IMR-90 (cell line): ENCODE measurements around the gene PPP2R5B. TPM values are rescaled to one million over a fixed set of nuclear protein-coding genes. Genes with fewer than 3 reads are reported as not detected.

Experiments
- ATAC-seq: fragments of 200-7000 bp; cut with Tn5 transposase; 2 replicates; pipeline ENCODE4 v1.9.1; 2020; ENCODE audit warnings: low read depth, mild to moderate bottlenecking, moderate library complexity
- BruUV-seq: library from RNA; stranded (reverse); fragments of 400-500 nt; replicated peaks from 2 replicates; lab custom pipeline; 2021; lab: Mats Ljungman, UMichigan
- CTCF ChIA-PET: fragments of 300-600 bp; formaldehyde crosslinking; extraction: SDS; loops from one replicate; lab custom pipeline; 2021; ENCODE audit warnings: antibody characterized with exemption; lab: Yijun Ruan, JAX
- POLR2A ChIA-PET: fragments of 300-600 bp; sonication (Branson Sonifier 250); formaldehyde crosslinking; loops from one replicate; lab custom pipeline; 2022; ENCODE audit warnings: antibody characterized with exemption; ENCODE audit not compliant: unreplicated experiment; lab: Charles Lee
- DNase-seq: peaks from one replicate; pipeline ENCODE4 v3.0.0; 2013
- H2AFZ ChIP-seq: replicated peaks from 2 replicates; pipeline ENCODE3; 2013; ENCODE audit warnings: low read length, mild to moderate bottlenecking; ENCODE audit not compliant: poor library complexity
- H2AK5ac ChIP-seq: 2 replicates; pipeline ENCODE4 v1.6.1; 2013; ENCODE audit warnings: low read depth, low read length, inconsistent platforms
- H2AK9ac ChIP-seq: replicated peaks from 2 replicates; pipeline ENCODE3; 2013; ENCODE audit warnings: mild to moderate bottlenecking, low read depth, low read length, moderate library complexity; ENCODE audit not compliant: poor library complexity
- H2BK120ac ChIP-seq: 2 replicates; pipeline ENCODE4 v1.6.1; 2013; ENCODE audit warnings: low read depth, low read length, inconsistent platforms
- H2BK15ac ChIP-seq: 3 replicates; pipeline ENCODE4 v1.6.1; 2013; ENCODE audit warnings: low read depth, low read length, inconsistent platforms
- H2BK20ac ChIP-seq: 2 replicates; pipeline ENCODE4 v1.6.1; 2013; ENCODE audit warnings: low read depth, mild to moderate bottlenecking, inconsistent platforms, low read length, moderate library complexity
- H2BK5ac ChIP-seq: 2 replicates; pipeline ENCODE4 v1.6.1; 2013; ENCODE audit warnings: mild to moderate bottlenecking, low read depth, low read length, inconsistent platforms; ENCODE audit not compliant: poor library complexity, severe bottlenecking
- H3K14ac ChIP-seq: replicated peaks from 2 replicates; pipeline ENCODE4 v1.6.1; 2013; ENCODE audit warnings: low read depth, low read length, inconsistent platforms
- H3K18ac ChIP-seq: 2 replicates; pipeline ENCODE4 v1.6.1; 2013; ENCODE audit warnings: low read depth, low read length, control low read depth
- H3K23ac ChIP-seq: 2 replicates; pipeline ENCODE4 v1.6.1; 2013; ENCODE audit warnings: low read depth, low read length, inconsistent platforms
- H3K27ac ChIP-seq: 2 replicates; pipeline ENCODE4 v1.5.1; 2013; ENCODE audit warnings: mild to moderate bottlenecking, control low read depth, low read length; ENCODE audit not compliant: insufficient read depth
- H3K27me3 ChIP-seq: 2 replicates; pipeline ENCODE4 v1.6.1; 2013; ENCODE audit warnings: low read length; ENCODE audit not compliant: control insufficient read depth, insufficient read depth
- H3K36me3 ChIP-seq: 2 replicates; pipeline ENCODE4 v1.6.1; 2013; ENCODE audit warnings: low read length, mixed read lengths; ENCODE audit not compliant: control insufficient read depth, insufficient read depth
- H3K4ac ChIP-seq: 2 replicates; pipeline ENCODE4 v1.6.1; 2013; ENCODE audit warnings: low read depth, low read length, inconsistent platforms
- H3K4me1 ChIP-seq: 2 replicates; pipeline ENCODE4 v1.6.1; 2013; ENCODE audit warnings: low read length, mixed read lengths; ENCODE audit not compliant: control insufficient read depth, insufficient read depth
- H3K4me2 ChIP-seq: 2 replicates; pipeline ENCODE4 v1.6.1; 2013; ENCODE audit warnings: low read depth, mild to moderate bottlenecking, control low read depth, low read length, moderate library complexity
- H3K4me3 ChIP-seq: 2 replicates; pipeline ENCODE4 v1.5.1; 2013; ENCODE audit warnings: low read depth, mild to moderate bottlenecking, control low read depth, low read length, moderate library complexity; ENCODE audit not compliant: insufficient read depth
- H3K56ac ChIP-seq: 2 replicates; pipeline ENCODE4 v1.6.1; 2013; ENCODE audit warnings: low read length, inconsistent platforms; ENCODE audit not compliant: insufficient read depth; ENCODE audit errors: extremely low read depth
- H3K79me1 ChIP-seq, 2 experiments: 2 replicates each; pipeline ENCODE4 v1.6.1; 2013; ENCODE audit warnings: low read length in 2 of 2, inconsistent platforms in 1 of 2, low read depth in 1 of 2
- H3K9ac ChIP-seq: 2 replicates; pipeline ENCODE4 v1.6.1; 2013; ENCODE audit warnings: low read depth, low read length, control low read depth
- H3K9me1 ChIP-seq: 2 replicates; pipeline ENCODE4 v1.6.1; 2013; ENCODE audit warnings: low read length, inconsistent platforms; ENCODE audit not compliant: insufficient read depth
- H3K9me3 ChIP-seq: 2 replicates; pipeline ENCODE4 v1.6.1; 2013; ENCODE audit warnings: low read length; ENCODE audit not compliant: control insufficient read depth, insufficient read depth
- H4K20me1 ChIP-seq: 2 replicates; pipeline ENCODE4 v1.6.1; 2013; ENCODE audit warnings: low read length, inconsistent platforms; ENCODE audit not compliant: insufficient read depth
- H4K5ac ChIP-seq: 2 replicates; pipeline ENCODE4 v1.6.1; 2013; ENCODE audit warnings: mild to moderate bottlenecking, low read depth, low read length, control low read depth
- H4K8ac ChIP-seq, 2 experiments: 2 replicates each; pipeline ENCODE4 v1.6.1; 2013; ENCODE audit warnings: low read depth in 2 of 2, low read length in 2 of 2, control low read depth in 1 of 2, inconsistent platforms in 1 of 2
- H4K91ac ChIP-seq: 2 replicates; pipeline ENCODE4 v1.6.1; 2013; ENCODE audit warnings: low read depth, low read length, inconsistent platforms; ENCODE audit not compliant: insufficient read depth
- BHLHE40 ChIP-seq: fragments of 150-350 bp; IDR thresholded peaks from 2 replicates; pipeline ENCODE4 v1.6.1; 2016; ENCODE audit warnings: mild to moderate bottlenecking, low read depth, low read length
- CEBPB ChIP-seq: IDR thresholded peaks from 2 replicates; pipeline ENCODE4 v1.6.1; 2012; ENCODE audit warnings: low read depth, low read length, improper control_type of control experiment
- NFE2L2 ChIP-seq: fragments of 150-350 bp; IDR thresholded peaks from 2 replicates; pipeline ENCODE4 v1.6.1; 2016; ENCODE audit warnings: low read depth, mild to moderate bottlenecking, low read length
- WGBS, 2 experiments: methylation state at CpG; one replicate each; pipeline versions ENCODE4 v1.1.5 to v1.1.7; 2013; ENCODE audit warnings: missing lambda C conversion rate in 2 of 2; ENCODE audit not compliant: insufficient read length in 1 of 2; ENCODE audit errors: extremely low coverage in 2 of 2; 5-methylcytosine and 5-hydroxymethylcytosine counted together
- dilution Hi-C: fragments of 300-500 bp; cut with HindIII; formaldehyde crosslinking; loops from one replicate; pipeline ENCODE4 v1.14.3; 2018; ENCODE audit warnings: low sequenced_read_pairs; ENCODE audit not compliant: unreplicated experiment
- in situ Hi-C: fragments of 300-500 bp; cut with MboI; formaldehyde crosslinking; loops from 3 replicates; pipeline ENCODE4 v1.14.3; 2019; ENCODE audit warnings: low sequenced_read_pairs, inconsistent platforms, mixed read lengths
- intact Hi-C: fragments of 100-400 bp; cut with micrococcal nuclease; formaldehyde crosslinking; loops from 2 replicates; pipeline ENCODE4 v1.10.0; 2022
- polyA plus RNA-seq, 3 experiments: library from polyadenylated mRNA; depleted of rRNA; stranded (reverse); fragments of >200 nt; gene quantifications; 2 replicates each; pipeline ENCODE4 v1.2.3, GENCODE V29; 2012; ENCODE audit warnings: low replicate concordance in 1 of 3
- total RNA-seq: library from RNA; depleted of rRNA; stranded (reverse); fragments of >200 nt; gene quantifications from 2 replicates; pipeline ENCODE4 v1.2.3, GENCODE V29; 2012

Gene PPP2R5B
- total and polyA plus RNA-seq, 2 of the 4 experiments (the other 2 are of a cell fraction) = 6.5 to 23.6 TPM

DNA sequence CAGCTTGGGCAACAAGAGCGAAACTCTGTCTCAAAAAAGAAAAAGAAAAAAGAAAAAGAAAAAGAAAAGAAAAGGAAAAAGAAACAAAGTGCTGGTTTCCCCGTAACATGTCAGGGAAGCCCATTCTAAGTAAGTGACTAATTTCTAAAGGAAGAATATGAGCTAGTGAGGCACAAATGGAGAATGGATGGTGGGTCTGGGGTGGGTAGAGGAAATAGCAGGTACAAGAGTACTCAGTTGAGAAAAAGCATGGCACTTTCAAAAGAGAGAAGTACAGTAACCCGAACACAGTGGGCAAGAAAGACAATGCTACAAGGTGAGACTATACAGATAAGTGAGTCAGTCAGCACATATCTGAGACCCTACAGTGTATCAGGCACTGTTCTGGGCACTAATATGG, 42.9 kb downstream of the PPP2R5B start:
- H3K4me3 ChIP-seq = no peak overlapping the region
- intact Hi-C loops = no loop called here
- 0 out of 2 replicates have a peak, but pooled peaks cover 1% of the 10 kb centered on the region for H3K4me1 ChIP-seq
- TF ChIP-seq BHLHE40 (no peak), CEBPB (no peak), NFE2L2 (no peak)
- H3K9ac ChIP-seq = no peak overlapping the region
- no peak overlapping the region for H3K4me2 ChIP-seq
- H4K20me1 ChIP-seq = no peaks in the 10 kb centered on the region
- no peak overlapping the region for H2BK15ac ChIP-seq
- POLR2A ChIA-PET = no interaction called here
- no peak overlapping the region for H3K4ac ChIP-seq
- no peak overlapping the region for H2AFZ ChIP-seq
- H2BK120ac ChIP-seq = no peak overlapping the region
- no peaks in the 10 kb centered on the region for H3K9me3 ChIP-seq
- no peak overlapping the region for H3K27ac ChIP-seq
- no peaks in the 10 kb centered on the region for H3K36me3 ChIP-seq
- no peak overlapping the region for H3K23ac ChIP-seq
- no peak for ATAC-seq
- BruUV-seq = no TSS peak
- H2BK20ac ChIP-seq = no peak overlapping the region
- H3K18ac ChIP-seq = no peak overlapping the region
- H2AK9ac ChIP-seq = no peak overlapping the region
- H2AK5ac ChIP-seq = no peak overlapping the region
- H4K91ac ChIP-seq = no peak overlapping the region
- in situ Hi-C loops = no loop called here
- no peak overlapping the region for H3K14ac ChIP-seq
- no peaks in the 10 kb centered on the region; the same call in none of the 2 replicates for H3K27me3 ChIP-seq
- no peak for DNase-seq
- H4K5ac ChIP-seq = no peak overlapping the region
- 71% methylated on average over 1 of the region's 3 CpGs; no CpG with 5 or more reads in 1 of the 2 experiments for WGBS, 2 experiments
- CTCF ChIA-PET = no interaction called here
- dilution Hi-C loops = no loop called here
- H3K9me1 ChIP-seq = no peaks in the 10 kb centered on the region; the same call in 1 of the 2 replicates
- H3K56ac ChIP-seq = no peak overlapping the region
- no peak overlapping the region for H4K8ac ChIP-seq
- H2BK5ac ChIP-seq = no peak overlapping the region
- H3K79me1 ChIP-seq = no peaks in the 10 kb centered on the region
